22Rv1 (cell line): ENCODE results near the gene SYNGR1.
"Not testable (repeated sequence)": the region's sequence is repeated elsewhere in the genome, so short reads cannot be mapped to it uniquely, and the experiment has no call there.

ENCODE experiments used
- CTCF ChIP-seq: fragments of 450-650 bp; IDR thresholded peaks from 2 replicates; pipeline ENCODE4 v1.5.1; 2017; ENCODE audit warnings: mild to moderate bottlenecking
- ZFX ChIP-seq: fragments of 450-650 bp; IDR thresholded peaks from 2 replicates; pipeline ENCODE4 v1.6.1; 2017; ENCODE audit warnings: antibody characterized with exemption, borderline replicate concordance

GRCh38 chr22:39339775-39340174 lies 10.0 kb upstream of the SYNGR1 start:
- not testable (repeated sequence) for TF ChIP-seq CTCF, ZFX
